HG03139 (cell line): Measurements from ENCODE around the gene AMN.
"Not testable (repeated sequence)": the region's sequence is repeated elsewhere in the genome, so short reads cannot be mapped to it uniquely, and the experiment has no call there.

ENCODE experiments used
- ATAC-seq: cut with Tn5 transposase; IDR thresholded peaks from one replicate; pipeline ENCODE4 v1.9.1; 2021; ENCODE audit not compliant: unreplicated experiment

AMN gene

DNA sequence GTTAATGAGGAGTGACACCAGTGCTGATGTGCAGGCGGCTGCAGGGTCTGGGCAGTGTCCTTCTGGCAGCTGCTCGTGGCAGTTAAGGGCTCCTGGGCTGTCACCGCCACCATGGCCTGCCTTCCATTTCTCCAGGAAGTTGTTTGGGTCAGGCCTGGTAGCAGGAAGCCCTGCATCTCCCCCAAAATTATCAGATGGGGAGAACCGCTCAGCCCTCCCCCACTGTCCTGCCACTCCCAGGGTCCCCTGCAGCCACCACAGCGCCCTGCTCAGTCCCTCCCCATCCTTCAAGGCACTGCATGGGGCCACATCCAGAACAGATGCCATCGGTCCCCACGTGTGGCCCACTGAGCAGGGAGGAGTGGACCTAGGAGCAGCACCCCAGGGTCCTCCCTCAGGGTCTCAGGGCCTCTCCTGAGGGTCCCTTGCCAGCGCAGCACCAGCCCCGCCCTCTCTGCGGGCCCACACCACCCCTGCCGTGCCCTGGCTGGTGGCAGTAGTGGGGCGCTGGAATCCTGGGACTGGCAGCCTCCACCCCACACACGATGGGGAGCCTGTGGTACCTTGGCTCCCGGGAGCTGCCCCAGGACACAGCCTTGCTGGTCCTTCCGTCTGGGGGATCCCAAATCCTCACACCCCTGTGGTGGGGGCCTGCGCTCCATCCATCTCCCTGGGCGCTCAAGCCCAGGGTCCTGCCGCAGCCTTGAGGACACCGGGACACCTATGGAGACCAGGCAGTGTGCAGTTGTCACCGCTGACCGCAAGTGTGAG, 10.3 kb upstream of the AMN start:
- no peak for ATAC-seq

GRCh38 chr14:102913341-102914211, 8.9 kb upstream of the AMN start:
- ATAC-seq, result no peak

- no peak for ATAC-seq
Observed at GRCh38 chr14:102914474-102915291, 7.8 kb upstream of the AMN start.

- ATAC-seq, result no peak
Observed at GRCh38 chr14:102915292-102916110, 7.0 kb upstream of the AMN start.

DNA sequence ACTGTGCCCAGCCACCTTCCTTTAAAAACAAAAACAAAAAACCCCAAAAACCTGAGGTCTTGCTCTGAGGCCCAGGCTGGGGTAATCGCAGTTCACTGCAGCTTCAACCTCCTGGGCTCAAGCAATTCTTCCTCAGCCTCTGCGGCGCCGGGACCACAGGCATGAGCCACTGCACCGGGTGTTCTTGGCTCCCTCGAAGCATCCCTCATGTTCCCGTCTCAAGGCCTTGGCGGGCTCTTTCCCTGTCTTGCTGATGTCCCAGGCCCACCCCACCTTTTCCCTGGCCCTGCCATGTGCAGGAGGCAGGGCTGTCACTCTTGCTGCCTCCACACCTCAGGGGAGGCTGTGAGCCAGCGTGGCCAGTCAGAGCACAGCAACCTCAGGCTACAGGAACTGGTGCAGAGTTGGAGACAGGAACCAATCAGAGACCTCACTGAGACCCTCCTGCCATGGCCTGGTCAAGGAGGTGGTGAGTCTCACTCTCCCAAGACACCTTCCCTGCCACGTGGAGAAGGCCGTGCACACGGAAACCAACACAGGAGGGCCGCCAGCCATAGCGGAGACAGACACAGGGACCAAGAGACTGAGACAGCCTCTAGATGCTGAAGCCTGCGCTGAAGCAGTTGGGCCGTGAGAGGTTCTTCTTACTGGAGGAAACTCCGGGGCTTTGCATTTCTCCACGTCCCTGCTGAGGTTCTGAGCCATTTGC, 6.0 kb upstream of the AMN start:
- no peak for ATAC-seq

- ATAC-seq, result no peak
Observed at GRCh38 chr14:102917056-102917385, 5.4 kb upstream of the AMN start.

GRCh38 chr14:102917469-102918211, 4.8 kb upstream of the AMN start:
- no peak for ATAC-seq

DNA sequence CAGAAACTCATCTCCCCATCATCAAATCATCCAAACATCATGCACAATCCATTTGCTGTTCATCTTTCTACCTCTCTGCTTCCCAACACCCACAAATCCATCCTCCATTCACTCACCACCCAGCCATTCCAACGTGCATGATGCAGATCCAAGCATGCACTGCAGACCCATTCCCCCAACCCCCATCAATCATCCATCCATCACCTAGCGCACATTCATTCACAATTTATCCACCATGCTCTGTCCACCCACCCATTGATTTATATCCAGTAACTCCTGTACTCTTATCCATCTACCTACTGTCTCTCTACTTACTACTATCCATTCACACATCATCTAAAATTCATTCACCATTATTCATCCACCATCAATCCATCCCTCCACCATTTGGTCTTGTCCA, 4.0 kb upstream of the AMN start:
- no peak for ATAC-seq

- no peak for ATAC-seq
Observed at GRCh38 chr14:102920273-102920997, 2.0 kb upstream of the AMN start.

DNA sequence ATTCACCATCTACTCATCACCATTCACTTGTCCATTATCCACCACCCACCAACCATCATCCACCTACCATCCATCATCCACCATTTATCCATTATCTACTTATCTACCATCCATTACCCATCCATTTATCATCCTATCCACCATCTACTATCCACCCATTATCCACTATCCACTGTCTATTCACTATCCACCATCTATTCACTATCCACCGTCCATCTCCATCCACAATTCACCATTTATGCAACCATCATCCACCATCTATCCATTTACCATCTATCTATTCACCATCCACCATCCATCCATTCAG, 1.5 kb upstream of the AMN start:
- no peak for ATAC-seq

GRCh38 chr14:102923201-102923924, 900 bp downstream of the AMN start:
- no peak for ATAC-seq

DNA sequence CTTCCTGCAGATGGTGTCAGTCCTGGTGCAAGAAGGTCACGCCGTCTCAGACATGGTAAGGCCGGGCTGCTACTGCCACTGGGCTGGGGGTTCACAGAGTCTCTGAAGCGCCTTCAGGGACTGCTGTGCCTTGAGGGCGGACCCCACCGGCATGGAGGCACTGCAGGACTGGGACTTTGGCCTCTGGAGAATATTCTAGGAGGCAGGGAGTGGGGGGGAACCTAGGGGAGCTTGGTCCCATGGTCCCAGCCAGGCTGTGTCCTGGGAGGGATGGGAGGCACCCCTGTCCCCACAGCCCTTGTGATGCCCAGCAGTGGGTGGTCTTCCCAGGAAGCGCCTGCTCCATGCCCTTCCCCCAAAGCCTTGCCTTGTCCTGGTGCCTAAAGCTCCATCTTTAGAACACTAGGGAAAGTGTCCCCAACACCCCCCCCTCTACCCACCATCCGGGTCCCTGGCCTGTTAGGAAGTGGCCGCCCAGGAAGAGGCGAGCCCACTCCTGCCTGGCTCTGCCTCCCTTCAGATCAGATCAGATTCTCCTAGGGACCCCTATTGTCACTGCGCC, 1.5 kb downstream of the AMN start:
- no peak for ATAC-seq

- no peak for ATAC-seq
Observed at GRCh38 chr14:102924632-102925588, 2.4 kb downstream of the AMN start.

DNA sequence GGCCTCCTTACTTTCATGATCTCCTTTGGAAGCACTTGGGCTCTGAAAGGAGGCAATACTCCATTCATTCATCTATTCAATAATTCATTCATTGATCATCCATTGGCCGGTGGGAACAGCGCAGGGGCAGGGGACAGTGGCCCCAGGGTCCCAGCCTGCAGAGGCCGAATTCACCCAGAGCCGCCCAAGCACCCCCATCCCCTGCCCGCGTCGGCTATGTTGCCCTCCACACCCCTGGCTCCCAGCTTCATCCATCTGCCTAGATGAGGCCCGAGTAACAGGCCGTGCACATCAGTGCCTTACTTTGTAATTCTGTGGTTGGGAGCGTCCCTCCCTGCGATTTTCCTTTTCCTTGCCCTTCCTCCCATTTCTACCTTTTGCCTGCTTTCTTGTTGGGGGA, 3.2 kb downstream of the AMN start:
- no peak for ATAC-seq

DNA sequence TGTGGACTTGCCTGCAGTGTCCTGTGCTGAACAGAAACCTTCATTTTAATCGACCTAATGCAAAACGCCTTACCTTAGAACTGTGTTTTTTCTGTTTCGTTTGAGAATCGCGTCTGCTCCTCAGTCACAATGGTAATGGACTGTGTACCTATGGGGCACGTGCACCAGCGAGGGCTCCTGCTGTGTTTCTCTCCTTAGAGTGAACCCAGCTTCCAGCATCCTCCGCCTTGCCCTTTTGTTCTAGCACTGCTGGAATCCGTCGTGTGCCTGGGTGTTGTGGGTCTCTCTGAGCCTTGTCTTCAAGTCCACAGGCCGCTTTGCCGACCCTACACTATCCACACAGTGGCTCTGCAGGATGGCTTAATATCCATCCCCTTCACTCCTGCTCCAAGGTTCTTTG, 3.6 kb downstream of the AMN start:
- no peak for ATAC-seq

DNA sequence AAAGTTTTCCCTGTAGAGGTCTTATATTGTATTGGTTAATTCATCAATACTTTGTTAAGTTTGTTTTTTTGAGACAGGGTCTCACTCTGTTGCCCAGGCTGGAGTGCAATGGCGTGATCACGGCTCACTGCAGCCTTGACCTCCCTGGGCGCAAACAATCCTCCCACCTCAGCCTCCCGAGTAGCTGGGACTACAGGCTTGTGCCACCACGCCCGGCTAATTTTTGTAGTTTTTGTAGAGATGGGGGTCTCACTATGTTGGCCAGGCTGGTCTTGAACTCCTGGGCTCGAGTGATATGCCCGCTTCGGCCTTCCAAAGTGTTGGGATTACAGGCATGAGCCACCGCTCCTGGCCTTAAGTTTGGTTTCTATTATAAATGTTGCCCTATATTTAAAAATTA, 4.4 kb downstream of the AMN start:
- not testable (repeated sequence) for ATAC-seq

- ATAC-seq, result no peak
Observed at GRCh38 chr14:102927346-102927877, 4.9 kb downstream of the AMN start.
